ENCODE measurements around the gene ABCB11. TPM values are rescaled to one million over a fixed set of nuclear protein-coding genes. Genes with fewer than 3 reads are reported as not detected.
"Not testable (repeated sequence)": the region's sequence is repeated elsewhere in the genome, so short reads cannot be mapped to it uniquely, and the experiment has no call there.

The ABCB11 gene
- total RNA-seq, 1 donor = not detected

DNA sequence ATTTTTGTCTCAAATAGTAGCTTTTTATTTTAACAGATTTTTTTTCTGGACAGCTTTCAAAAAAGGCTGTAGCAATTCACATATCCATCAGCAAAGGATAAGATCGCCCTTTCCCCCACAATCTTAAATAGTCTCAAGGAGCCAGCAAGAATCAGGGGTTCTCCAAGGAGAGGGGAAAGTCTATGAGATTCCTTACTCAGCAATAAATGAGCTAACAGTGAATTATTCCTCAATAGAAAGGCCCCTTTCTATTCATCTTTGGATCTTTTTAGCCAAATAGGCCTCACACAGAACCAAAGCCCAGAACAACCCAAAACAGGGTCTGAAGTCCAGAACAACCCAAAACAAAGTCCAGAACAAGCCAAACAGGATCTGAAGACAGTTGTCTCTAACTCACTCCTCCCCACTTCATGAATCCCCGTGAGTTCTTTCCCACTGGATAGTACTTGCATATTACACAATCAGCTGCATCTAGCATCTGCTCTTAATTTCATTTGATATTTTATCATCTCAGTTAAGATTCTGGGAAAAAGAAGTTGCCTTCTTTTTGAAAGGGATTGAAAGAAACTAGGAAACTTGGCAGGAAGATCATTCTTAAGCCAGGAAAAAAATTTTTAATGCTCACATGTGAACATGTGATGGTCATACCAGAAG is 34.9 kb upstream of the ABCB11 start:
- Histone ChIP-seq H3K9me3 (ENCODE audit: low read depth, low read length) (no peaks in the 10 kb centered on the region), H3K79me2 (ENCODE audit: insufficient read depth, low read length) (no peaks in the 10 kb centered on the region), H2AFZ (ENCODE audit: low read length) (no peak overlapping the region), H3K4me2 (ENCODE audit: insufficient read depth, low read length) (no peak overlapping the region), H3K27ac (ENCODE audit: low read depth, low read length) (no peak overlapping the region), H3K36me3 (ENCODE audit: insufficient read depth, low read length) (no peaks in the 10 kb centered on the region), H3K4me1 (ENCODE audit: insufficient read depth, low read length) (peaks cover 14% of the 10 kb centered on the region), H3K27me3 (ENCODE audit: insufficient read depth, low read length) (no peaks in the 10 kb centered on the region), H3K4me3 (ENCODE audit: insufficient read depth, low read length) (no peak overlapping the region), H4K20me1 (ENCODE audit: insufficient read depth, low read length) (no peaks in the 10 kb centered on the region)
- TF ChIP-seq, protein P1, sequence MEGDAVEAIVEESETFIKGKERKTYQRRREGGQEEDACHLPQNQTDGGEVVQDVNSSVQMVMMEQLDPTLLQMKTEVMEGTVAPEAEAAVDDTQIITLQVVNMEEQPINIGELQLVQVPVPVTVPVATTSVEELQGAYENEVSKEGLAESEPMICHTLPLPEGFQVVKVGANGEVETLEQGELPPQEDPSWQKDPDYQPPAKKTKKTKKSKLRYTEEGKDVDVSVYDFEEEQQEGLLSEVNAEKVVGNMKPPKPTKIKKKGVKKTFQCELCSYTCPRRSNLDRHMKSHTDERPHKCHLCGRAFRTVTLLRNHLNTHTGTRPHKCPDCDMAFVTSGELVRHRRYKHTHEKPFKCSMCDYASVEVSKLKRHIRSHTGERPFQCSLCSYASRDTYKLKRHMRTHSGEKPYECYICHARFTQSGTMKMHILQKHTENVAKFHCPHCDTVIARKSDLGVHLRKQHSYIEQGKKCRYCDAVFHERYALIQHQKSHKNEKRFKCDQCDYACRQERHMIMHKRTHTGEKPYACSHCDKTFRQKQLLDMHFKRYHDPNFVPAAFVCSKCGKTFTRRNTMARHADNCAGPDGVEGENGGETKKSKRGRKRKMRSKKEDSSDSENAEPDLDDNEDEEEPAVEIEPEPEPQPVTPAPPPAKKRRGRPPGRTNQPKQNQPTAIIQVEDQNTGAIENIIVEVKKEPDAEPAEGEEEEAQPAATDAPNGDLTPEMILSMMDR (IDR thresholded peaks at IDR 0.05; ENCODE audit: extremely low read depth, low read depth, low read length) = no peak
- DNase-seq (ENCODE audit: insufficient read length, low spot score, missing footprints) = no peak

DNA sequence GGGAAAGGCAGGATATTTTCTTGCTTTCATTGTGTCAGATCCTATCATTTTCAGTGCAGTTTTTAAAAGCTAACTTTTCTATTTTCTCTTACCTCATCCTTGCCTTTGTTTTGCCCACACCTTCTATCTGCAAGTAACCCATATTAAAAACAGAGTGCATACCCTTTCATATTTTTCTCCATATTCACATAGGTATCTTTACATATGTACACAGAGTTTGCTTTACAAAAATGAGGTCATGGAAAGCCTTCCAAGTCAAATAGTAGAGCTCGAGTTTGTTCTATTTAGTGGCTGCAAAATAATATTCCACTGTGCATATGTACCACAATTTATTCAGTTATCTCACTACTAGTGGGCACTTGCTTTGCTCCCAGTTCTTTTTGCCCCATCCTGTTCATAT is 34.3 kb upstream of the ABCB11 start:
- TF ChIP-seq, protein P1 (IDR thresholded peaks at IDR 0.05; ENCODE audit: extremely low read depth, low read depth, low read length) = no peak
- Histone ChIP-seq H2AFZ (ENCODE audit: low read length) (no peak overlapping the region), H3K79me2 (ENCODE audit: insufficient read depth, low read length) (no peaks in the 10 kb centered on the region), H3K27me3 (ENCODE audit: insufficient read depth, low read length) (no peaks in the 10 kb centered on the region), H3K36me3 (ENCODE audit: insufficient read depth, low read length) (no peaks in the 10 kb centered on the region), H4K20me1 (ENCODE audit: insufficient read depth, low read length) (no peaks in the 10 kb centered on the region), H3K4me3 (ENCODE audit: insufficient read depth, low read length) (no peak overlapping the region), H3K4me1 (ENCODE audit: insufficient read depth, low read length) (peaks cover 14% of the 10 kb centered on the region), H3K9me3 (ENCODE audit: low read depth, low read length) (no peaks in the 10 kb centered on the region), H3K27ac (ENCODE audit: low read depth, low read length) (no peak overlapping the region), H3K4me2 (ENCODE audit: insufficient read depth, low read length) (no peak overlapping the region)
- DNase-seq (ENCODE audit: insufficient read length, low spot score, missing footprints) = no peak

DNA sequence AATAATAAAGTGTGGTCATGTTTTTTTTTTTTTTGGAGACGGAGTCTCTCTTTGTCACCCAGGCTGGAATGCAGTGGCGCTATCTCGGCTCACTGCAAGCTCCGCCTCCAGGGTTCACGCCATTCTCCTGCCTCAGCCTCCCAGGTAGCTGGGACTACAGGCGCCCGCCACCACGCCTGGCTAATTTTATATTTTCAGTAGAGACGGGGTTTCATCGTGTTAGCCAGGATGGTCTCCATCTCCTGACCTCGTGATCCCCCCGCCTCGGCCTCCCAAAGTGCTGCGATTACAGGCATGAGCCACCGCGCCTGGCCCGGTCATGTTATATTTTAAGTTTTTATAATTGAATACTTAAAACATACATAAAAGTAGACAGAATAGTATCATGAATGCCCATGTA is 33.1 kb upstream of the ABCB11 start:
- H3K4me1 ChIP-seq (ENCODE audit: insufficient read depth, low read length); H3K36me3 ChIP-seq (ENCODE audit: insufficient read depth, low read length); H3K4me2 ChIP-seq (ENCODE audit: insufficient read depth, low read length); H3K79me2 ChIP-seq (ENCODE audit: insufficient read depth, low read length); H3K27me3 ChIP-seq (ENCODE audit: insufficient read depth, low read length); H3K4me3 ChIP-seq (ENCODE audit: insufficient read depth, low read length); H3K27ac ChIP-seq (ENCODE audit: low read depth, low read length); H2AFZ ChIP-seq (ENCODE audit: low read length); H3K9me3 ChIP-seq (ENCODE audit: low read depth, low read length); DNase-seq (ENCODE audit: insufficient read length, low spot score, missing footprints); H4K20me1 ChIP-seq (ENCODE audit: insufficient read depth, low read length): not testable (repeated sequence)

DNA sequence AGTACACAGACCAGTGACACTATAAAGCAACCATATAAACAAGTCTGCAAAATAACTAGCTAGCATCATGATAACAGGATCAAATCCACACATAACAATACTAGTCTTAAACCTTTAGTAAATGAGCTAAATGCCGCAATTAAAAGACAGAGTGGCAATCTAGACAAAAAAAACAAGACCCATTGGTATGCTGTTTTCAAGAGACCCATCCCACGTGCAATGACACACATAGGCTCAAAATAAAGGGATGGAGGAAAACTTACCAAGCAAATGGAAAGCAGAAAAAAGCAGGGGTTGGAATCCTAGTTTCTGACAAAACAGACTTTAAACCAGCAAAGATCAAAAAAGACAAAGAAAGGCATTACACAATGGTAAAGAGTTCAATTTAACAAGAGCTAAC is 23.5 kb upstream of the ABCB11 start:
- H3K36me3 ChIP-seq (ENCODE audit: insufficient read depth, low read length); H2AFZ ChIP-seq (ENCODE audit: low read length); H3K79me2 ChIP-seq (ENCODE audit: insufficient read depth, low read length); H3K4me1 ChIP-seq (ENCODE audit: insufficient read depth, low read length); H4K20me1 ChIP-seq (ENCODE audit: insufficient read depth, low read length); H3K4me2 ChIP-seq (ENCODE audit: insufficient read depth, low read length); H3K27ac ChIP-seq (ENCODE audit: low read depth, low read length); DNase-seq (ENCODE audit: insufficient read length, low spot score, missing footprints); H3K9me3 ChIP-seq (ENCODE audit: low read depth, low read length); H3K4me3 ChIP-seq (ENCODE audit: insufficient read depth, low read length); H3K27me3 ChIP-seq (ENCODE audit: insufficient read depth, low read length): not testable (repeated sequence)

DNA sequence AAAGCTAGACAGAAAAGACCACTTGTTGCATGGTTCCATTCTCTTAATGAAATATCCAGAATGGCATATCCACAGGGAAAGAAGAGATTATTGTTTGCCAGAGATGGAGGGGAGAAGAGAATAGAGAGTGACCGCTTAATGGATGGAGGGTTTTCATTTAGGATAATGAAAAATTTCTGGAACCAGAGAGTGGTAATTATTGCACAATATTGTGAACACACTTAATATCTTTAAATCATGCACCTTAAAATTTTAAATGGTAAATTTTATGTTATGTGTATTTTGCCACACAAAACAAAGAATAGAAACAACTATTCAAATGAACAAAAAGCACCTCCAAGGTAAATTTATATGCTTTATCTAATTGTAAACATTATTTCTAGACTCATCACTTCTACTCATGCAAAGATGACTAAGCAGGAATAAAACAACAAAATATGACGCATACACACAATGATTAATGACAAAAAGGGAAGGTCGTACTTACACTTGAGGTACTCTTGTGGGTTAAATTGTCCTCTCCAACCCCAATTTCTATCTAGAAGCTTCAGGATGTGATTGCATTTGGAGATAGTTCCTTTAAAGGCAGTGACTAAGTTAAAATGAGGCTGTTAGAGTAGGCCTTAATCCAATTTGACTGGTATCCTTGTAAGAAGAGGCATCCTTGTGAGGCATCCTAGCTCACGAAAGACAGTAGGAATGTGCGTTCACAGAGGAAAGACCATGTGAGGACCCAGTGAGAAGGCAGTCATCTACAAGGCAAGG is 19.5 kb upstream of the ABCB11 start:
- TF ChIP-seq, protein P1 (IDR thresholded peaks at IDR 0.05; ENCODE audit: extremely low read depth, low read depth, low read length) = no peak
- H2AFZ ChIP-seq (ENCODE audit: low read length) = peak overlapping the region; percentile 19
- DNase-seq (ENCODE audit: insufficient read length, low spot score, missing footprints) = peak; percentile 52

More for the DNA sequence above, 19.5 kb upstream of the ABCB11 start:
- Histone ChIP-seq H4K20me1 (ENCODE audit: insufficient read depth, low read length) (no peaks in the 10 kb centered on the region), H3K9me3 (ENCODE audit: low read depth, low read length) (peaks cover 4% of the 10 kb centered on the region), H3K27me3 (ENCODE audit: insufficient read depth, low read length) (no peaks in the 10 kb centered on the region), H3K27ac (ENCODE audit: low read depth, low read length) (peak overlapping the region; percentile 39), H3K36me3 (ENCODE audit: insufficient read depth, low read length) (no peaks in the 10 kb centered on the region), H3K4me2 (ENCODE audit: insufficient read depth, low read length) (no peak overlapping the region), H3K79me2 (ENCODE audit: insufficient read depth, low read length) (no peaks in the 10 kb centered on the region), H3K4me3 (ENCODE audit: insufficient read depth, low read length) (no peak overlapping the region), H3K4me1 (ENCODE audit: insufficient read depth, low read length) (peaks cover 3% of the 10 kb centered on the region)
